HepG2 (cell line): Measurements from ENCODE around the gene OSBPL3. TPM values are rescaled to one million over a fixed set of nuclear protein-coding genes. Genes with fewer than 3 reads are reported as not detected.

ENCODE experiments used
- ATAC-seq: fragments of 200-7000 bp; cut with Tn5 transposase; 3 replicates; pipeline ENCODE4 v1.9.1; 2020; ENCODE audit warnings: mild to moderate bottlenecking, moderate library complexity
- BruUV-seq: library from RNA; stranded (reverse); fragments of 400-500 nt; replicated peaks from 2 replicates; lab custom pipeline; 2021; lab: Mats Ljungman, UMichigan
- CTCF ChIA-PET: fragments of 300-600 bp; formaldehyde crosslinking; extraction: SDS; loops from one replicate; lab custom pipeline; 2021; ENCODE audit warnings: low total read pairs, inconsistent platforms, low intra/inter-chr PET ratio; lab: Yijun Ruan, JAX
- POLR2A ChIA-PET: fragments of 350-600 bp; sonication (Branson Sonifier 250); formaldehyde crosslinking; loops from one replicate; lab custom pipeline; 2020; ENCODE audit warnings: antibody characterized with exemption, inconsistent platforms; lab: Yijun Ruan, JAX
- DNase-seq: peaks from one replicate; pipeline ENCODE4 v3.0.0-alpha.2; 2015; ENCODE audit warnings: low spot score
- FAIRE-seq: peaks from 3 replicates; lab custom pipeline; 2011; peaks lifted over from hg19 to GRCh38; lab: Jason Lieb, UNC
- H2AFZ ChIP-seq: one replicate; pipeline ENCODE4 v1.6.1; 2011; ENCODE audit warnings: low read length, inconsistent platforms
- H3K27ac ChIP-seq: fragments of 300-600 bp; 3 replicates; pipeline ENCODE4 v1.8.0; 2011; ENCODE audit warnings: mixed run types, mild to moderate bottlenecking, mixed read lengths, low read length, inconsistent platforms; ENCODE audit not compliant: insufficient read depth; ENCODE audit errors: extremely low read length
- H3K27me3 ChIP-seq, 2 experiments: fragments of 200-600 bp in 1 of 2; 2 replicates in 1 of 2; 3 replicates in 1 of 2; pipeline versions ENCODE4 v1.6.0 to v1.8.0; 2011; ENCODE audit warnings: low read length in 2 of 2, mild to moderate bottlenecking in 2 of 2, moderate library complexity in 2 of 2, inconsistent platforms in 1 of 2; ENCODE audit not compliant: insufficient read depth in 2 of 2, control insufficient read depth in 1 of 2
- H3K36me3 ChIP-seq, 2 experiments: fragments of 200-600 bp in 1 of 2; replicated peaks in 1 of 2; 2 replicates in 1 of 2; 3 replicates in 1 of 2; pipeline versions ENCODE4 v1.5.1 to v1.8.0; 2011; ENCODE audit warnings: low read length in 2 of 2, inconsistent platforms in 1 of 2; ENCODE audit not compliant: insufficient read depth in 2 of 2, control insufficient read depth in 1 of 2
- H3K4me1 ChIP-seq: 2 replicates; pipeline ENCODE4 v1.5.1; 2012; ENCODE audit warnings: low read length, inconsistent platforms; ENCODE audit not compliant: insufficient read depth
- H3K4me2 ChIP-seq: 2 replicates; pipeline ENCODE4 v1.6.0; 2011; ENCODE audit warnings: low read depth, low read length, inconsistent platforms
- H3K4me3 ChIP-seq, 3 experiments: fragments of 200-600 bp in 1 of 3; sonication (generic), shearing (Covaris generic) in 1 of 3; replicated peaks in 1 of 3; 2 replicates each; pipeline ENCODE4 v1.5.1; 2011 to 2016; ENCODE audit warnings: low read length in 3 of 3, inconsistent platforms in 2 of 3, low read depth in 2 of 3, mild to moderate bottlenecking in 2 of 3, control low read depth in 1 of 3, mixed read lengths in 1 of 3; ENCODE audit not compliant: insufficient read depth in 1 of 3
- H3K79me2 ChIP-seq: one replicate; pipeline ENCODE4 v1.6.1; 2011; ENCODE audit warnings: low read length, inconsistent platforms; ENCODE audit not compliant: insufficient read depth
- H3K9ac ChIP-seq: 2 replicates; pipeline ENCODE4 v1.6.0; 2011; ENCODE audit warnings: mild to moderate bottlenecking, low read depth, low read length, inconsistent platforms; ENCODE audit not compliant: insufficient read depth
- H3K9me3 ChIP-seq: 2 replicates; pipeline ENCODE4 v1.5.1; 2012; ENCODE audit warnings: mild to moderate bottlenecking, low read length
- H4K20me1 ChIP-seq: 2 replicates; pipeline ENCODE4 v1.6.0; 2011; ENCODE audit warnings: inconsistent platforms, mild to moderate bottlenecking, low read length, moderate library complexity; ENCODE audit not compliant: insufficient read depth
- ATF1 ChIP-seq: IDR thresholded peaks from 2 replicates; pipeline ENCODE4 v1.6.1; 2016; ENCODE audit warnings: mild to moderate bottlenecking, control low read depth
- BCL3 ChIP-seq: sonication (generic); formaldehyde crosslinking; IDR thresholded peaks from 2 replicates; pipeline ENCODE4 v1.5.1; 2020; ENCODE audit warnings: mild to moderate bottlenecking, missing genetic modification reagents, moderate library complexity
- BRD4 ChIP-seq: sonication (generic); formaldehyde crosslinking; IDR thresholded peaks from 2 replicates; pipeline ENCODE4 v1.4.0; 2020; ENCODE audit warnings: missing genetic modification reagents
- DNMT1 ChIP-seq: sonication (generic); formaldehyde crosslinking; IDR thresholded peaks from 2 replicates; pipeline ENCODE4 v1.5.1; 2020; ENCODE audit warnings: mild to moderate bottlenecking, missing genetic modification reagents
- E2F1 ChIP-seq: sonication (generic); formaldehyde crosslinking; IDR thresholded peaks from 2 replicates; pipeline ENCODE4 v1.5.0; 2020; ENCODE audit warnings: missing genetic modification reagents
- MAZ ChIP-seq, 2 experiments: sonication (generic) in 1 of 2; formaldehyde crosslinking in 1 of 2; IDR thresholded peaks; 2 replicates each; pipeline versions ENCODE4 v1.5.0 to v1.6.1; 2012 to 2020; ENCODE audit warnings: low read depth in 2 of 2, mild to moderate bottlenecking in 2 of 2, borderline replicate concordance in 1 of 2, improper control_type of control experiment in 1 of 2, low read length in 1 of 2, missing genetic modification reagents in 1 of 2, moderate library complexity in 1 of 2
- NFE2L1 ChIP-seq: sonication (generic); formaldehyde crosslinking; IDR thresholded peaks from 2 replicates; pipeline ENCODE4 v1.4.0; 2020; ENCODE audit warnings: missing genetic modification reagents, mild to moderate bottlenecking, borderline replicate concordance
- NFYC ChIP-seq: IDR thresholded peaks from 2 replicates; pipeline ENCODE4 v1.6.1; 2016; ENCODE audit warnings: missing genetic modification reagents, missing compliant biosample characterization
- PLRG1 ChIP-seq: fragments of 450-650 bp; conservative IDR thresholded peaks from 2 replicates; pipeline ENCODE4 v1.6.1; 2016
- PLSCR1 ChIP-seq: sonication (generic); formaldehyde crosslinking; IDR thresholded peaks from 2 replicates; pipeline ENCODE4 v1.5.0; 2020; ENCODE audit warnings: missing genetic modification reagents, mild to moderate bottlenecking, borderline replicate concordance
- TAF15 ChIP-seq: fragments of 200-400 bp; formaldehyde crosslinking; IDR thresholded peaks from one replicate; pipeline ENCODE4 v1.6.1; 2018; ENCODE audit warnings: mild to moderate bottlenecking, low read depth, low read length; ENCODE audit not compliant: poor library complexity, severe bottlenecking
- TRAFD1 ChIP-seq: sonication (generic); formaldehyde crosslinking; IDR thresholded peaks from 2 replicates; pipeline ENCODE4 v1.5.1; 2020; ENCODE audit warnings: missing genetic modification reagents, mild to moderate bottlenecking, borderline replicate concordance
- ZBTB8A ChIP-seq: sonication (generic); formaldehyde crosslinking; IDR thresholded peaks from 2 replicates; pipeline ENCODE4 v1.4.0; 2020; ENCODE audit warnings: mild to moderate bottlenecking, low read depth, missing genetic modification reagents, borderline replicate concordance
- ZNF75D ChIP-seq: sonication (generic); formaldehyde crosslinking; IDR thresholded peaks from 2 replicates; pipeline ENCODE4 v1.8.1; 2023; ENCODE audit warnings: missing genetic modification reagents, mild to moderate bottlenecking, borderline replicate concordance
- WGBS: methylation state at CpG from one replicate; pipeline ENCODE4 v1.1.6; 2017; ENCODE audit warnings: low lambda C conversion rate; 5-methylcytosine and 5-hydroxymethylcytosine counted together
- in situ Hi-C: cut with HindIII; loops from 2 replicates; pipeline ENCODE4 v1.10.0; 2017; ENCODE audit warnings: low pct_unique_long_range_greater_than_20kb; ENCODE audit not compliant: extremely low pct_ligation_motif_present
- intact Hi-C: fragments of 100-400 bp; cut with micrococcal nuclease; formaldehyde crosslinking; loops from one replicate; pipeline ENCODE4 v1.10.0; 2022; ENCODE audit not compliant: unreplicated experiment
- polyA plus RNA-seq, 8 experiments: library from polyadenylated mRNA; depleted of rRNA in 3 of 8; stranded (reverse) in 7 of 8; unstranded in 1 of 8; fragments of >200 nt; fragmentation: Illumina TruSeq in 4 of 8; extraction: Trizol in 4 of 8; gene quantifications; 2 replicates each; pipeline versions ENCODE4 v1.2.1 to v1.2.3, GENCODE V29; 2011 to 2016; ENCODE audit warnings: low read depth in 4 of 8, missing spikeins in 1 of 8, mixed read lengths in 1 of 8; ENCODE audit not compliant: insufficient read depth in 1 of 8
- total RNA-seq, 5 experiments: library from RNA; depleted of rRNA; stranded (reverse); fragments of >200 nt; fragmentation: Illumina TruSeq; extraction: Trizol; gene quantifications; 2 replicates each; pipeline ENCODE4 v1.2.3, GENCODE V29; 2016; ENCODE audit warnings: low read depth in 1 of 5

The OSBPL3 gene
- total and polyA plus RNA-seq, 2 of the 13 experiments (the other 11 are each of a cell fraction or from before 2014, with no cell fraction given) = 8.8 to 28.9 TPM

- no peak for TF ChIP-seq TRAFD1 (CRISPR knock-in tag)
- no peak for TF ChIP-seq PLRG1
Observed at GRCh38 chr7:24830440-24831050, 149.4 kb downstream of the OSBPL3 start (continued).

- ChIA-PET POLR2A (no interaction called here), CTCF (no interaction called here)
- WGBS = 95% methylated on average over 2 of the region's 2 CpGs
- H3K4me2 ChIP-seq = no peak overlapping the region
- H3K79me2 ChIP-seq = peaks cover 2% of the 10 kb centered on the region
- H3K4me3 ChIP-seq = no peak overlapping the region
- DNase-seq (no peak), FAIRE-seq (no peak), ATAC-seq (no peak)
- H3K36me3 ChIP-seq = peaks cover 0 to 18% of the 10 kb centered on the region in 2 experiments; a peak in 2 of 5 replicates
- H3K9me3 ChIP-seq = no peaks in the 10 kb centered on the region
- intact Hi-C loops = no loop called here
- H3K4me1 ChIP-seq = peaks cover 39% of the 10 kb centered on the region
- H2AFZ ChIP-seq = no peak overlapping the region
- in situ Hi-C loops = no loop called here
- H4K20me1 ChIP-seq = no peaks in the 10 kb centered on the region
- no peaks in the 10 kb centered on the region for H3K27me3 ChIP-seq
- BruUV-seq = no TSS peak
- no peak overlapping the region for H3K9ac ChIP-seq
- H3K27ac ChIP-seq = no peak overlapping the region
- TF ChIP-seq ZNF75D (no peak), ZBTB8A (CRISPR knock-in tag) (no peak), TAF15 (no peak), BCL3 (CRISPR knock-in tag) (no peak), ATF1 (CRISPR knock-in tag) (no peak), BRD4 (CRISPR knock-in tag) (no peak), PLSCR1 (CRISPR knock-in tag) (no peak), MAZ (IDR thresholded peaks at IDR 0.05; ENCODE audit: borderline replicate concordance, low read depth, low read length) (no peak), MAZ (CRISPR knock-in tag; IDR thresholded peaks at IDR 0.05; ENCODE audit: low read depth) (no peak), NFYC (CRISPR knock-in tag) (no peak), DNMT1 (CRISPR knock-in tag) (no peak), E2F1 (CRISPR knock-in tag) (no peak), NFE2L1 (CRISPR knock-in tag) (no peak)
Observed at GRCh38 chr7:24829787-24830186, 150.2 kb downstream of the OSBPL3 start.
